OCI-LY3 (cell line): ENCODE measurements around the gene P4HB.

Experiments used
- H2AFZ ChIP-seq: fragments of 200-600, 300-600 bp; shearing (Covaris generic); 2 replicates; pipeline ENCODE4 v1.6.0; 2014; ENCODE audit warnings: antibody characterized with exemption, low read depth, low read length
- H3K27ac ChIP-seq: fragments of 200-600, 300-600 bp; sonication (generic); 2 replicates; pipeline ENCODE4 v1.5.1; 2014; ENCODE audit warnings: mild to moderate bottlenecking, low read length, moderate library complexity, mixed read lengths
- H3K27me3 ChIP-seq: fragments of 200-600, 300-600 bp; sonication (generic); 2 replicates; pipeline ENCODE4 v1.6.1; 2014; ENCODE audit warnings: low read depth, low read length, mixed read lengths
- H3K36me3 ChIP-seq: fragments of 200-600, 300-600 bp; sonication (generic); replicated peaks from 2 replicates; pipeline ENCODE3; 2014; ENCODE audit warnings: low read depth, low read length, mixed read lengths
- H3K4me1 ChIP-seq: fragments of 300-600, 200-600 bp; sonication (generic); 2 replicates; pipeline ENCODE4 v1.6.1; 2014; ENCODE audit warnings: low read length, mixed read lengths
- H3K4me2 ChIP-seq: fragments of 200-600, 300-600 bp; sonication (generic); 2 replicates; pipeline ENCODE4 v1.6.1; 2014; ENCODE audit warnings: low read length, mixed read lengths
- H3K4me3 ChIP-seq: fragments of 300-600, 200-600 bp; sonication (generic); 2 replicates; pipeline ENCODE4 v1.5.1; 2014; ENCODE audit warnings: antibody characterized with exemption, mild to moderate bottlenecking, low read length, moderate library complexity
- H3K79me2 ChIP-seq: fragments of 300-600, 200-600 bp; shearing (Covaris generic); 2 replicates; pipeline ENCODE4 v1.6.1; 2014; ENCODE audit warnings: mild to moderate bottlenecking, low read length, mixed read lengths
- H3K9ac ChIP-seq: fragments of 300-600, 200-600 bp; shearing (Covaris generic); 2 replicates; pipeline ENCODE4 v1.6.0; 2014; ENCODE audit warnings: mild to moderate bottlenecking, low read length, moderate library complexity
- H3K9me3 ChIP-seq: fragments of 200-600, 300-600 bp; shearing (Covaris generic); 2 replicates; pipeline ENCODE4 v1.6.1; 2014; ENCODE audit warnings: low read length, mixed read lengths; ENCODE audit not compliant: insufficient read depth
- H4K20me1 ChIP-seq: fragments of 200-600, 300-600 bp; sonication (generic); 2 replicates; pipeline ENCODE4 v1.6.1; 2016; ENCODE audit warnings: low read length, mixed read lengths; ENCODE audit not compliant: insufficient read depth
- EZH2phosphoT487 ChIP-seq: fragments of 200-600 bp; shearing (Covaris generic); IDR thresholded peaks from 2 replicates; pipeline ENCODE4 v1.6.1; 2018; ENCODE audit warnings: antibody characterized with exemption, mixed run types, low read depth
- TF ChIP-seq, protein P1 (sequence below): fragments of 200-600, 300-600 bp; sonication (generic); IDR thresholded peaks from 2 replicates; pipeline ENCODE4 v1.5.1; 2014; ENCODE audit warnings: antibody characterized with exemption, low read length, low read depth

The P4HB gene

DNA sequence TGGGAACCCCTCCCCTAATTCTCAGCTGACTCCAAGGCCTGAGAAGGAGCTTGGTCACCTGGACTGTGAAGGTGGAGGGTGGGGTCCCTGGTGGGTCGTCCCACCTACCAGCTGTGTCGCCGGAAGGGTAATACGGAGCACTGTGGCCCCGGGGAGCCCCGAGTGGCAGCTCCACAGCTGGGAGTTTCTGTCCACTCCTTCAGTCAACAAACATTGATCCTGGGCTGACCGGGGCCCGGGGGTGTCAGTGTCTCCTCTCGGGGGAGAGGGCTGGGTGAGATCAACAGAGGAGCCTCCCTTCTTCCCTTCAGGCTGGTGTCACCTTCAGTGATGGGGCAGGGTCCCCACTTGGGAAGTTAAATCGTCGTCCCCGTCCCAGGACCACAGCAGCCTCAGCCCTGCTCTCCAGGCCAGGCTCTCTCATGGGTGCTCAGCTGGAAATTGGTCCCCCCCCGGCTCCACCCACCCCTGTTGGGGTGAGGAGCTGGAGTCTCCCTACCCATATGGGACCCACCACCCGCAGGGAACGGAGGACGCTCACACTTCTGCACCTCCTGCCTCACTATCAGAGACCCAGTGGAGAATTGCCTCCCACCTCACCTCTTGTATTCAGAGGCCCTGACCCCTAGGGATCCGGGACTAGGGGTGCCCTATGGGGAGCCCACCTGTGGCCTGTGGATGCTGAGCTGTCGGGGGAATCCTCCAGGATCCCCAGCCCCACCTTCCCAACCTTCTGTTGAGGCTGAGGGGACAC lies 54.5 kb downstream of the P4HB start:
- Histone ChIP-seq H3K27me3 (peaks cover 4% of the 10 kb centered on the region; the same call in 1 of the 2 replicates), H3K4me2 (no peak overlapping the region), H3K4me1 (no peaks in the 10 kb centered on the region), H3K9me3 (no peaks in the 10 kb centered on the region), H3K4me3 (no peak overlapping the region), H3K9ac (no peak overlapping the region), H3K79me2 (no peaks in the 10 kb centered on the region), H3K27ac (no peak overlapping the region), H4K20me1 (no peaks in the 10 kb centered on the region), H3K36me3 (no peaks in the 10 kb centered on the region), H2AFZ (no peak overlapping the region)
- TF ChIP-seq, protein P1, sequence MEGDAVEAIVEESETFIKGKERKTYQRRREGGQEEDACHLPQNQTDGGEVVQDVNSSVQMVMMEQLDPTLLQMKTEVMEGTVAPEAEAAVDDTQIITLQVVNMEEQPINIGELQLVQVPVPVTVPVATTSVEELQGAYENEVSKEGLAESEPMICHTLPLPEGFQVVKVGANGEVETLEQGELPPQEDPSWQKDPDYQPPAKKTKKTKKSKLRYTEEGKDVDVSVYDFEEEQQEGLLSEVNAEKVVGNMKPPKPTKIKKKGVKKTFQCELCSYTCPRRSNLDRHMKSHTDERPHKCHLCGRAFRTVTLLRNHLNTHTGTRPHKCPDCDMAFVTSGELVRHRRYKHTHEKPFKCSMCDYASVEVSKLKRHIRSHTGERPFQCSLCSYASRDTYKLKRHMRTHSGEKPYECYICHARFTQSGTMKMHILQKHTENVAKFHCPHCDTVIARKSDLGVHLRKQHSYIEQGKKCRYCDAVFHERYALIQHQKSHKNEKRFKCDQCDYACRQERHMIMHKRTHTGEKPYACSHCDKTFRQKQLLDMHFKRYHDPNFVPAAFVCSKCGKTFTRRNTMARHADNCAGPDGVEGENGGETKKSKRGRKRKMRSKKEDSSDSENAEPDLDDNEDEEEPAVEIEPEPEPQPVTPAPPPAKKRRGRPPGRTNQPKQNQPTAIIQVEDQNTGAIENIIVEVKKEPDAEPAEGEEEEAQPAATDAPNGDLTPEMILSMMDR = no peak
- no peak for TF ChIP-seq EZH2phosphoT487

DNA sequence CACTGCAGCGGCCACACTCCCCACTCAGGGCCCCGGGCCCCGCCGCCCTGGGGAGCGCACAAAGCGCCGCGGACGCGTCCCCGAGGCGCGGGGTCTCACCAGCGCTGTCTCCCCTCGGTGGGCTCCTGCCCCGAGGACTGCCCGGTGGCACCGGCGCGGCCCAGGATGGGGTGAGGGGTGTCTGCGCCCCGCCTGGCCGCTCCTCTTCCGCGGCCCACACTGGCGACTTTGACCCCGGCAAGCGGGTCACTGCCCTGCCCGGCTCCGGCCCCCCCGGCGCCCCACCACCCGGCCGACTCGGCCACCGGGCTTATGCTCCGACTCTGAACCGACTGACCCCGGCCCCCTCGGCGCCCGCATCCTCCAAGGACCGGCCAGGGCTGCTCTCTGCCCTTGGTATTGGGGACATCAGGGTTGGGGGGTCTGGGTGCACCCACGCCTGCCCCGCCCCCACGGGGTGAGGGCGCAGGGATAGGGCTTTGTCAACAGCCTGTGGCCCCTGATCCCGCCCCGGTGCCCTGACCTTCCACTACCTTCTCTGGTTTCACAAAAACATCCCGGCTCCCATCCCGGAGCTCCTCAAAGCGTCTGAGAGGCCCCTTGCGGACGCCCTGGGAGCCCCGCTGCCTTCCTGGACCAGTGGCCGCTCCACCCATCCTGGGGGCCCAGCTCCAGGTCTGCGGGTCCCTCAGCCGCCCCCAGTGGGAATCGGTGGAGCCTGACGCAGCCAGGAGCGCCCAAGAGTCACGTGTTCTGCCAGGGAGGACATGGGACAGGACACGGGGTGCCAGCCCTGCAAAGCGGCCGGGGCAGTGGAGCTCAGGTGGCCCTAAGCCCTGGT lies 55.6 kb downstream of the P4HB start:
- H3K9me3 ChIP-seq = no peaks in the 10 kb centered on the region
- no peak for TF ChIP-seq EZH2phosphoT487
- TF ChIP-seq, protein P1 = no peak
- no peak overlapping the region for H3K27ac ChIP-seq
- H3K4me1 ChIP-seq = no peaks in the 10 kb centered on the region
- no peak overlapping the region for H2AFZ ChIP-seq
- H3K4me3 ChIP-seq = no peak overlapping the region
- H3K4me2 ChIP-seq = no peak overlapping the region
- no peaks in the 10 kb centered on the region for H3K79me2 ChIP-seq
- H3K9ac ChIP-seq = no peak overlapping the region
- H4K20me1 ChIP-seq = no peaks in the 10 kb centered on the region
- H3K36me3 ChIP-seq = no peaks in the 10 kb centered on the region
- H3K27me3 ChIP-seq = peaks cover 4% of the 10 kb centered on the region; the same call in 1 of the 2 replicates

DNA sequence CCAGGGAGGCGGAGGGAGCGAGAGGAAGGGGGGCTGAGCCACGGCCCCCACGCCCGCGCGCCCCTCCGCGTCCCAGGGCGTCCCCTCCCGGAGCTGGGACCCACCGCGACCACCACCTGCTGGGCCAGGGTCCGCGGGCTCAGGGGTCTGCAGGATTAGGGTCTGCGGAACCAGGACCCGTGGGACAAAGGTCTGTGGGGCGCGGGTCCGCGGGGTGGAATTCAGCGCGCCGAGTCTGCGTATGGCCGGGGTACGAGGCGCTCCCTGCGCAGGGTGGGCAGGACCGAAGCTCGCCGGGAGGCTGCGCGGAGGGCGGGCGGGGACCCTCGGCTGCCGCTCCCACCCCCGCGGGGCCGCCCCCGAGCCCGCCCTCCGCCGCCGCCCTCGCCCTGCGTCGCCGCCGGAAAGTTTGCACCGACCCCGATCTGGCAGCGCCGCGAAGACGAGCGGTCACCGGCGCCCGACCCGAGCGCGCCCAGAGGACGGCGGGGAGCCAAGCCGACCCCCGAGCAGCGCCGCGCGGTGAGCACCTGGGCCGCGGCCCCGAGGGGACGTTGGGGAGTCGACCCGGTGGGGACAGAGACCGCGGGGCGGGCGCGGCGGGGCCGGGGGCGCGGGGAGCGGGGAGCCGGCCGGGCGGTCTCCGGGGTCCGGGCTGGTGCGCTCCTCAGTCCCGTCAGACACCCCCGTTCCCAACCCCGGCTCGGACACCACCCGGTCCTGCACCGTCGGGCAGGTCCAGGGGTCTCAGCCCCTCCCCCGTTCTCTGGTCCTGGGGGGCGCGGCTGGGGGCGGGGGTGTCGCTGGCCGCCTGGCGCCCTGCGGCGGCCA lies 56.4 kb downstream of the P4HB start, which contains the start of gene GCGR:
Gene GCGR, plus strand, starts transcription at position 423 of the 831 bp plus-strand sequence. CDS start 4,869 bp downstream, outside the sequence.
- no peaks in the 10 kb centered on the region for H3K36me3 ChIP-seq
- no peaks in the 10 kb centered on the region for H3K9me3 ChIP-seq
- H3K4me2 ChIP-seq = no peak within 1 kb of the TSS
- no peaks in the 10 kb centered on the region for H3K79me2 ChIP-seq
- H3K27ac ChIP-seq = no peak within 1 kb of the TSS
- H3K4me3 ChIP-seq = no peak within 1 kb of the TSS
- H3K9ac ChIP-seq = no peak within 1 kb of the TSS
- TF ChIP-seq, protein P1 = no peak
- no peak for TF ChIP-seq EZH2phosphoT487
- no peak within 1 kb of the TSS for H2AFZ ChIP-seq
- H4K20me1 ChIP-seq = no peaks in the 10 kb centered on the region
- peaks cover 4% of the 10 kb centered on the region; the same call in 1 of the 2 replicates for H3K27me3 ChIP-seq
- H3K4me1 ChIP-seq = no peaks in the 10 kb centered on the region
